Stimulated activated CD8-positive, alpha-beta memory T cell treated with anti-CD3 and anti-CD28 coated beads, Interleukin-12 subunit alpha, Interleukin-12 subunit beta, amount 100 ng/mL, for 24 hours (primary cell): ENCODE data around the gene PRRT1B.

Source experiments
- DNase-seq: peaks from one replicate; pipeline ENCODE4 v3.0.0-alpha.2; 2020; ENCODE audit errors: extremely low read depth

PRRT1B gene

GRCh38 chr9:131522257-131523085, 22.9 kb upstream of the PRRT1B start:
- no peak for DNase-seq

- DNase-seq, result no peak
Measured at GRCh38 chr9:131523086-131523388, 22.3 kb upstream of the PRRT1B start.

- no peak for DNase-seq
Measured at GRCh38 chr9:131523451-131524435, 21.6 kb upstream of the PRRT1B start.

GRCh38 chr9:131524665-131525315, 20.5 kb upstream of the PRRT1B start:
- no peak for DNase-seq

GRCh38 chr9:131525643-131526565, 19.4 kb upstream of the PRRT1B start:
- no peak for DNase-seq

GRCh38 chr9:131528186-131528585, 17.1 kb upstream of the PRRT1B start:
- DNase-seq, result no peak

- DNase-seq, result no peak
Measured at GRCh38 chr9:131528886-131529505, 16.3 kb upstream of the PRRT1B start.

- no peak for DNase-seq
Measured at GRCh38 chr9:131529597-131530545, 15.5 kb upstream of the PRRT1B start.

GRCh38 chr9:131530546-131530919, 14.8 kb upstream of the PRRT1B start:
- DNase-seq, result no peak

GRCh38 chr9:131530920-131531832, 14.1 kb upstream of the PRRT1B start, which contains the start of gene UCK1:
Gene UCK1, minus strand, starts transcription at chr9:131531263. Its CDS starts 89 bp downstream, at chr9:131531174.
- peak; percentile 40 for DNase-seq

- no peak for DNase-seq
Measured at GRCh38 chr9:131534721-131535237, 10.5 kb upstream of the PRRT1B start.

GRCh38 chr9:131537946-131538345, 7.4 kb upstream of the PRRT1B start:
- DNase-seq, result no peak

- no peak for DNase-seq
Measured at GRCh38 chr9:131539223-131539923, 6.0 kb upstream of the PRRT1B start.

- no peak for DNase-seq
Measured at GRCh38 chr9:131543141-131543540, 2.2 kb upstream of the PRRT1B start.

GRCh38 chr9:131545786-131546335, 538 bp downstream of the PRRT1B start:
- no peak for DNase-seq

GRCh38 chr9:131546336-131547084, 1.2 kb downstream of the PRRT1B start:
- DNase-seq, result no peak
